Measurements from ENCODE around the gene KRTAP5-3.
"Not testable (repeated sequence)": the region's sequence is repeated elsewhere in the genome, so short reads cannot be mapped to it uniquely, and the experiment has no call there.

KRTAP5-3 gene

GRCh38 chr11:1589996-1590395 lies 18.3 kb downstream of the KRTAP5-3 start:
- TF ChIP-seq, protein P1, sequence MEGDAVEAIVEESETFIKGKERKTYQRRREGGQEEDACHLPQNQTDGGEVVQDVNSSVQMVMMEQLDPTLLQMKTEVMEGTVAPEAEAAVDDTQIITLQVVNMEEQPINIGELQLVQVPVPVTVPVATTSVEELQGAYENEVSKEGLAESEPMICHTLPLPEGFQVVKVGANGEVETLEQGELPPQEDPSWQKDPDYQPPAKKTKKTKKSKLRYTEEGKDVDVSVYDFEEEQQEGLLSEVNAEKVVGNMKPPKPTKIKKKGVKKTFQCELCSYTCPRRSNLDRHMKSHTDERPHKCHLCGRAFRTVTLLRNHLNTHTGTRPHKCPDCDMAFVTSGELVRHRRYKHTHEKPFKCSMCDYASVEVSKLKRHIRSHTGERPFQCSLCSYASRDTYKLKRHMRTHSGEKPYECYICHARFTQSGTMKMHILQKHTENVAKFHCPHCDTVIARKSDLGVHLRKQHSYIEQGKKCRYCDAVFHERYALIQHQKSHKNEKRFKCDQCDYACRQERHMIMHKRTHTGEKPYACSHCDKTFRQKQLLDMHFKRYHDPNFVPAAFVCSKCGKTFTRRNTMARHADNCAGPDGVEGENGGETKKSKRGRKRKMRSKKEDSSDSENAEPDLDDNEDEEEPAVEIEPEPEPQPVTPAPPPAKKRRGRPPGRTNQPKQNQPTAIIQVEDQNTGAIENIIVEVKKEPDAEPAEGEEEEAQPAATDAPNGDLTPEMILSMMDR (IDR thresholded peaks at IDR 0.05; ENCODE audit: low read depth, low read length, missing control alignments), result no peak
- DNase-seq (ENCODE audit: low read depth), result no peak
- no peak overlapping the region for H3K4me3 ChIP-seq (ENCODE audit: low read depth, low read length)

- H3K4me3 ChIP-seq (ENCODE audit: low read depth, low read length), result not testable (repeated sequence)
- DNase-seq (ENCODE audit: low read depth), result peak; percentile 7
Observed at GRCh38 chr11:1589191-1589963, 18.9 kb downstream of the KRTAP5-3 start.

GRCh38 chr11:1586699-1587098 lies 21.6 kb downstream of the KRTAP5-3 start:
- no peak overlapping the region for H3K4me3 ChIP-seq (ENCODE audit: low read depth, low read length)
- DNase-seq (ENCODE audit: low read depth), result no peak
- TF ChIP-seq, protein P1 (IDR thresholded peaks at IDR 0.05; ENCODE audit: low read depth, low read length, missing control alignments), result no peak

DNA sequence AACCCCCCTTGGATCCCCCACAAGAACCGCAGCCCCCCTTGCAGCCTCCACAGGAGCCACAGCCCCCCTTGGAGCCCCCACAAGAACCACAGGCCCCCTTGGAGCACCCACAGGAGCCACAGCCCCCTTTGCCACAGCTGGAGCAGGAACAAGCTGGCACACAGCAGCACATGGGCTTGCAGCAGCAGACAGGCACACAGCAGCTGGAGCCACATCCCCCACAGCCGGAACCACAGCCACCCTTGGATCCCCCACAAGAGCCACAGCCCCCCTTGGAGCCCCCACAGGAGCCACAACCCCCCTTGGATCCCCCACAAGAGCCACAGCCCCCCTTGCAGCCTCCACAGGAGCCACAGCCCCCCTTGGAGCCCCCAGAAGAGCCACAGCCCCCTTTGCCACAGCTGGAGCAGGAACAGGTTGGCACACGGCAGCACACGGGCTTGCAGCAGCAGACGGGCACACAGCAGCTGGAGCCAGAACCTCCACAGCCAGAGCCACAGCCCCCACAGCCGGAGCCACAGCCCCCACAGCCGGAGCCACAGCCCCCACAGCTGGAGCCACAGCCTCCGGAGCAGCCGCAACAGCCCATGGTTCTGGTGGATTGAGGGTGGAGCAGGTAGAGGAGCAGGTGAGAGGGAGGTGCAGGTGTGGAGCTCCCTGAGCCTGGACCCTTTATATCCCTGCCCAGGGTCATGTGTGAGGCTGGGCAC lies 23.4 kb downstream of the KRTAP5-3 start, which contains the start of gene KRTAP5-1:
TSS of gene KRTAP5-1 (minus strand) at position 623 of the 710 bp plus-strand sequence. CDS start at position 589, 34 bp downstream.
- not testable (repeated sequence) for DNase-seq (ENCODE audit: low read depth); H3K4me3 ChIP-seq (ENCODE audit: low read depth, low read length)

DNA sequence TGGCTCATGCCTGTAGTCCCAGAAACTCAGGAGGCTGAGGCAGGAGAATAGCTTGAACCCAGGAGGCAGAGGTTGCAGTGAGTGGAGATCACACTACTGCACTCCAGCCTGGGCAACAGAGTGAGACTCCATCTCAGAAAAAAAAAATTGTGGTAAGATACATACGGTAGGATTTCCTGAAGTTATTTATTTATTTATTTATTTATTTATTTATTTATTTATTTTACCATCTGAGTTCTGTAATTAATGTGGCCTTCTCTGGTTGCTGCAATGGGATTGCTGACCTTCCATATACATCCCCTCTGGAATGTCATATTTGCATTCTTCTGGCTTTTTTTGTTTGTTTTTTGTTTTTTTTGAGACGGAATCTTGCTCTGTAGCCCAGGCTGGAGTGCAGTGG lies 25.4 kb downstream of the KRTAP5-3 start:
- H3K4me3 ChIP-seq (ENCODE audit: low read depth, low read length); DNase-seq (ENCODE audit: low read depth): not testable (repeated sequence)

GRCh38 chr11:1581976-1582375 lies 26.3 kb downstream of the KRTAP5-3 start:
- TF ChIP-seq, protein P1 (IDR thresholded peaks at IDR 0.05; ENCODE audit: low read depth, low read length, missing control alignments), result no peak
- DNase-seq (ENCODE audit: low read depth), result no peak
- no peak overlapping the region for H3K4me3 ChIP-seq (ENCODE audit: low read depth, low read length)

- no peak for DNase-seq (ENCODE audit: low read depth)
- TF ChIP-seq, protein P1 (IDR thresholded peaks at IDR 0.05; ENCODE audit: low read depth, low read length, missing control alignments), result no peak
- no peak overlapping the region for H3K4me3 ChIP-seq (ENCODE audit: low read depth, low read length)
Observed at GRCh38 chr11:1576825-1577224, 31.4 kb downstream of the KRTAP5-3 start.

- not testable (repeated sequence) for DNase-seq (ENCODE audit: low read depth); H3K4me3 ChIP-seq (ENCODE audit: low read depth, low read length)
Observed at GRCh38 chr11:1575756-1576155, 32.5 kb downstream of the KRTAP5-3 start.

- DNase-seq (ENCODE audit: low read depth), result no peak
- TF ChIP-seq, protein P1 (IDR thresholded peaks at IDR 0.05; ENCODE audit: low read depth, low read length, missing control alignments), result no peak
- no peak overlapping the region for H3K4me3 ChIP-seq (ENCODE audit: low read depth, low read length)
Observed at GRCh38 chr11:1574933-1575242, 33.4 kb downstream of the KRTAP5-3 start.

Data from GM12864 (cell line).